Stimulated activated CD4-positive, alpha-beta T cell treated with anti-CD3 and anti-CD28 coated beads, Interleukin-1b, Interleukin-23, amount 100 ng/mL, for 1 hour (primary cell): Measurements from ENCODE around the gene CFDP1.

ENCODE experiments used
- DNase-seq, 2 donors: peaks; one replicate each; pipeline ENCODE4 v3.0.0-alpha.2; 2020; ENCODE audit warnings: low read depth in 2 of 2

Gene CFDP1

GRCh38 chr16:75250809-75251279 lies 182.5 kb downstream of the CFDP1 start:
- no peak for DNase-seq

- no peak for DNase-seq
Observed at GRCh38 chr16:75250089-75250808, 183.1 kb downstream of the CFDP1 start.

GRCh38 chr16:75249441-75249840 lies 183.9 kb downstream of the CFDP1 start:
- no peak for DNase-seq

- DNase-seq, result no peak
Observed at GRCh38 chr16:75248536-75249380, 184.5 kb downstream of the CFDP1 start.

GRCh38 chr16:75248142-75248535 lies 185.2 kb downstream of the CFDP1 start:
- no peak for DNase-seq

GRCh38 chr16:75247249-75247648 lies 186.1 kb downstream of the CFDP1 start:
- no peak for DNase-seq

GRCh38 chr16:75246504-75247205 lies 186.6 kb downstream of the CFDP1 start:
- no peak for DNase-seq

- DNase-seq, result no peak
Observed at GRCh38 chr16:75244844-75245758, 188.2 kb downstream of the CFDP1 start.

GRCh38 chr16:75244225-75244809 lies 189.0 kb downstream of the CFDP1 start:
- no peak for DNase-seq
